B cell (primary cell): ENCODE results near the gene RGS14. TPM values are rescaled to one million over a fixed set of nuclear protein-coding genes. Genes with fewer than 3 reads are reported as not detected.
A peak's percentile ranks its signal among the peaks of the same experiment; 100 is the strongest.

Experiments
- ATAC-seq: fragments of 200-7000 bp; cut with Tn5 transposase; one replicate; pipeline ENCODE4 v1.10.0; 2021; ENCODE audit warnings: low read depth, mild to moderate bottlenecking, moderate number of reproducible peaks, moderate library complexity
- CTCF ChIA-PET: fragments of 350-600 bp; sonication (Branson Sonifier 250); formaldehyde crosslinking; loops from one replicate; lab custom pipeline; 2021; ENCODE audit warnings: antibody characterized with exemption, inconsistent platforms; lab: Charles Lee
- POLR2A ChIA-PET: fragments of 350-600 bp; sonication (Branson Sonifier 250); formaldehyde crosslinking; loops from one replicate; lab custom pipeline; 2021; ENCODE audit warnings: antibody characterized with exemption; lab: Charles Lee
- DNase-seq: peaks from one replicate; pipeline ENCODE4 v3.0.0; 2013
- H2AFZ ChIP-seq: 2 replicates; pipeline ENCODE4 v1.6.1; 2012; ENCODE audit warnings: mild to moderate bottlenecking, low read depth, low read length; ENCODE audit not compliant: insufficient read depth, poor library complexity, severe bottlenecking
- H3K27ac ChIP-seq, 2 donors: 1 replicate in 1 of 2; 2 replicates in 1 of 2; pipeline ENCODE4 v1.5.1; 2012 to 2013; ENCODE audit warnings: low read length in 2 of 2, mild to moderate bottlenecking in 2 of 2, moderate library complexity in 1 of 2
- H3K27me3 ChIP-seq, 4 experiments: fragments of 200-600 bp in 1 of 4; sonication (generic) in 1 of 4; replicated peaks in 1 of 4; 1 replicate in 2 of 4; 2 replicates in 2 of 4; pipeline versions ENCODE4 v1.6.1 to v1.7.0; 2013 to 2016; ENCODE audit warnings: low read length in 3 of 4, mild to moderate bottlenecking in 2 of 4, mixed read lengths in 1 of 4, moderate library complexity in 1 of 4; ENCODE audit not compliant: insufficient read depth in 4 of 4, control insufficient read depth in 3 of 4; ENCODE audit errors: control extremely low read depth in 1 of 4
- H3K36me3 ChIP-seq, 2 experiments: replicated peaks in 1 of 2; 1 replicate in 1 of 2; 2 replicates in 1 of 2; pipeline versions ENCODE4 v1.6.1 to v1.7.1; 2013; ENCODE audit warnings: low read length in 1 of 2; ENCODE audit not compliant: insufficient read depth in 2 of 2, control insufficient read depth in 1 of 2; ENCODE audit errors: control extremely low read depth in 1 of 2, extremely low read depth in 1 of 2
- H3K4me1 ChIP-seq, 2 donors: fragments of 200-600 bp in 1 of 2; sonication (generic) in 1 of 2; 1 replicate in 1 of 2; 2 replicates in 1 of 2; pipeline versions ENCODE4 v1.5.1 to v1.6.1; 2013 to 2017; ENCODE audit warnings: low read length in 2 of 2; ENCODE audit not compliant: control insufficient read depth in 2 of 2, insufficient read depth in 2 of 2
- H3K4me2 ChIP-seq: replicated peaks from 2 replicates; pipeline ENCODE3; 2012; ENCODE audit warnings: mild to moderate bottlenecking, low read depth, low read length; ENCODE audit not compliant: poor library complexity, severe bottlenecking
- H3K4me3 ChIP-seq, 5 experiments: fragments of 200-600 bp in 1 of 5; sonication (generic) in 1 of 5; 1 replicate in 3 of 5; 2 replicates in 2 of 5; pipeline versions ENCODE4 v1.5.1 to v1.7.0; 2011 to 2016; ENCODE audit warnings: low read length in 4 of 5, mild to moderate bottlenecking in 4 of 5, low read depth in 2 of 5, control low read depth in 1 of 5, moderate library complexity in 1 of 5; ENCODE audit not compliant: insufficient read depth in 1 of 5; ENCODE audit errors: control extremely low read depth in 1 of 5, extremely low read depth in 1 of 5
- H3K79me2 ChIP-seq: fragments of 200-600 bp; sonication (generic); one replicate; pipeline ENCODE4 v1.6.0; 2016; ENCODE audit warnings: low read length; ENCODE audit not compliant: control insufficient read depth, insufficient read depth
- H3K9ac ChIP-seq: fragments of 200-600 bp; sonication (generic); 2 replicates; pipeline ENCODE4 v1.6.1; 2017; ENCODE audit warnings: mild to moderate bottlenecking, low read length, moderate library complexity
- H3K9me3 ChIP-seq, 3 donors: one replicate each; pipeline versions ENCODE4 v1.6.1 to v1.7.1; 2013; ENCODE audit warnings: low read length in 2 of 3; ENCODE audit not compliant: control insufficient read depth in 2 of 3, insufficient read depth in 1 of 3; ENCODE audit errors: control extremely low read depth in 1 of 3
- H4K20me1 ChIP-seq: 2 replicates; pipeline ENCODE4 v1.6.0; 2012; ENCODE audit warnings: mild to moderate bottlenecking, low read length; ENCODE audit not compliant: insufficient read depth, control insufficient read depth, poor library complexity, severe bottlenecking
- H3K27ac Mint-ChIP-seq: one replicate; pipeline ENCODE4 v1.8.0; 2021; ENCODE audit warnings: mixed read lengths
- H3K27me3 Mint-ChIP-seq: one replicate; pipeline ENCODE4 v1.8.0; 2021; ENCODE audit warnings: mixed read lengths
- H3K4me1 Mint-ChIP-seq: one replicate; pipeline ENCODE4 v1.8.0; 2021; ENCODE audit warnings: mixed read lengths
- H3K4me3 Mint-ChIP-seq: one replicate; pipeline ENCODE4 v1.8.0; 2021; ENCODE audit warnings: mixed read lengths
- H3K9me3 Mint-ChIP-seq: one replicate; pipeline ENCODE4 v1.8.0; 2022; ENCODE audit warnings: mixed read lengths; ENCODE audit not compliant: insufficient read depth
- EZH2 ChIP-seq: IDR thresholded peaks from 2 replicates; pipeline ENCODE4 v1.6.1; 2012; ENCODE audit warnings: borderline replicate concordance, low read depth, mild to moderate bottlenecking, moderate library complexity, low read length; ENCODE audit not compliant: insufficient read depth, poor library complexity, severe bottlenecking
- WGBS: methylation state at CpG from one replicate; pipeline ENCODE4 v1.1.5; 2013; ENCODE audit warnings: missing lambda C conversion rate; ENCODE audit not compliant: insufficient coverage; 5-methylcytosine and 5-hydroxymethylcytosine counted together
- intact Hi-C: fragments of 100-400 bp; cut with micrococcal nuclease; formaldehyde crosslinking; loops from one replicate; pipeline ENCODE4 v1.10.0; 2022
- polyA plus RNA-seq: library from polyadenylated mRNA; depleted of rRNA; stranded (reverse); fragments of >200 nt; gene quantifications from 2 replicates; pipeline ENCODE4 v1.2.3, GENCODE V29; 2012
- total RNA-seq, 2 donors: library from RNA; stranded (reverse); fragments of 120-200 nt in 1 of 2; gene quantifications; 1 replicate in 1 of 2; 2 replicates in 1 of 2; pipeline versions ENCODE4 v1.2.3 to v1.2.4, GENCODE V29; 2013 to 2022
- TF ChIP-seq, protein P1 (sequence below): fragments of 200-600 bp; IDR thresholded peaks from one replicate; pipeline ENCODE4 v1.8.0; 2022; ENCODE audit warnings: antibody characterized with exemption, mild to moderate bottlenecking

Gene RGS14
- total and polyA plus RNA-seq, 2 donors (not counting 1 experiment from before 2014, with no cell fraction given) = 85.8 to 184 TPM

DNA sequence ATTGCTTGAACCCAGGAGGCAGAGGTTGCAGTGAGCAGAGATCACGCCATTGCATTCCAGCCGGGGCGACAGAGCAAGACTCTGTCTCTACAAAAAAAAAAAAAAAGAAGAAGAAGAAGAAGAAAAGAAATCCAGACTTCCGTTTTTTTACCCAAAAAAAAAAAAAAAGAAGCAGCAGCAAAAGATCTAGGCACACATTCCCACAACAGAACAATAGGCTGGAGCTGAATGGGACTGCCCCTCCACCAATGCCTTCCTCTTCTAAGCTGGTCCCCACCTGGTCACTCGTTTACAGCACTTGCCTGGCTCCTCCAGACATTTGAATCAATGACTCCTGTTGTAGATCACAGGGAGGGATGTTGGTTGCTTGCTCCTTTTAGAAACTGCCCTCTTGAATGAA, 4.6 kb upstream of the RGS14 start:
- Histone ChIP-seq H3K27ac (no peak overlapping the region), H3K27me3 (no peaks in the 10 kb centered on the region), H3K4me2 (no peak overlapping the region), H2AFZ (no peak overlapping the region), H3K79me2 (peaks cover 39% of the 10 kb centered on the region), H3K9ac (no peak overlapping the region), H3K4me3 (no peak overlapping the region), H3K4me1 (peaks cover 41 to 48% of the 10 kb centered on the region in 2 donors), H4K20me1 (peaks cover 18% of the 10 kb centered on the region), H3K36me3 (peaks cover 3 to 14% of the 10 kb centered on the region in 2 experiments), H3K9me3 (no peaks in the 10 kb centered on the region)
- no peaks in the 10 kb centered on the region for H3K9me3 Mint-ChIP-seq
- TF ChIP-seq, protein P1, sequence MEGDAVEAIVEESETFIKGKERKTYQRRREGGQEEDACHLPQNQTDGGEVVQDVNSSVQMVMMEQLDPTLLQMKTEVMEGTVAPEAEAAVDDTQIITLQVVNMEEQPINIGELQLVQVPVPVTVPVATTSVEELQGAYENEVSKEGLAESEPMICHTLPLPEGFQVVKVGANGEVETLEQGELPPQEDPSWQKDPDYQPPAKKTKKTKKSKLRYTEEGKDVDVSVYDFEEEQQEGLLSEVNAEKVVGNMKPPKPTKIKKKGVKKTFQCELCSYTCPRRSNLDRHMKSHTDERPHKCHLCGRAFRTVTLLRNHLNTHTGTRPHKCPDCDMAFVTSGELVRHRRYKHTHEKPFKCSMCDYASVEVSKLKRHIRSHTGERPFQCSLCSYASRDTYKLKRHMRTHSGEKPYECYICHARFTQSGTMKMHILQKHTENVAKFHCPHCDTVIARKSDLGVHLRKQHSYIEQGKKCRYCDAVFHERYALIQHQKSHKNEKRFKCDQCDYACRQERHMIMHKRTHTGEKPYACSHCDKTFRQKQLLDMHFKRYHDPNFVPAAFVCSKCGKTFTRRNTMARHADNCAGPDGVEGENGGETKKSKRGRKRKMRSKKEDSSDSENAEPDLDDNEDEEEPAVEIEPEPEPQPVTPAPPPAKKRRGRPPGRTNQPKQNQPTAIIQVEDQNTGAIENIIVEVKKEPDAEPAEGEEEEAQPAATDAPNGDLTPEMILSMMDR = no peak
- no peak for TF ChIP-seq EZH2
- intact Hi-C loops = loop anchor here (2.0 kb wide), 1 partner anchor 240 kb away; the partner anchor contains the start of gene TMED9
- peaks cover 64% of the 10 kb centered on the region for H3K4me1 Mint-ChIP-seq
- peak overlapping the region; percentile 13 for H3K4me3 Mint-ChIP-seq
- H3K27ac Mint-ChIP-seq = no peak overlapping the region
- POLR2A ChIA-PET = interaction anchor here (0.8 kb wide), 1 partner anchor 24 kb away, joined by 5 read pairs; no protein-coding TSS in a partner anchor
- ATAC-seq (no peak), DNase-seq (peak; percentile 17)
- CTCF ChIA-PET = interaction anchor here (0.7 to 7.2 kb wide), 5 partner anchors 8 to 246 kb away, joined by 3 to 60 read pairs (median 4); no protein-coding TSS in a partner anchor
- WGBS = no CpG with 5 or more reads among the region's 5 CpGs
- H3K27me3 Mint-ChIP-seq = no peaks in the 10 kb centered on the region

- no peak overlapping the region for H3K27ac ChIP-seq
- DNase-seq (no peak), ATAC-seq (no peak)
- no peak overlapping the region for H2AFZ ChIP-seq
- H3K4me3 ChIP-seq = no peak overlapping the region
- TF ChIP-seq, protein P1 = no peak
- no peak for TF ChIP-seq EZH2
- Mint-ChIP-seq H3K4me1 (peaks cover 70% of the 10 kb centered on the region), H3K4me3 (peak overlapping the region; percentile 0), H3K9me3 (no peaks in the 10 kb centered on the region), H3K27me3 (no peaks in the 10 kb centered on the region), H3K27ac (peak overlapping the region; percentile 33)
- H3K27me3 ChIP-seq = no peaks in the 10 kb centered on the region
- peaks cover 24% of the 10 kb centered on the region for H4K20me1 ChIP-seq
- H3K9ac ChIP-seq = no peak overlapping the region
- 100% methylated on average over 2 of the region's 3 CpGs for WGBS
- peaks cover 39% of the 10 kb centered on the region for H3K79me2 ChIP-seq
- POLR2A ChIA-PET = interaction anchor here (0.6 kb wide), 1 partner anchor 760 kb away, joined by 3 read pairs; no protein-coding TSS in a partner anchor
- CTCF ChIA-PET = interaction anchor here (0.9 to 7.2 kb wide), 2 partner anchors 17 to 767 kb away, joined by 3 to 60 read pairs; no protein-coding TSS in a partner anchor
- H3K36me3 ChIP-seq = peaks cover 3 to 13% of the 10 kb centered on the region in 2 experiments
- no peak overlapping the region for H3K4me2 ChIP-seq
- intact Hi-C loops = no loop called here
- H3K9me3 ChIP-seq = no peaks in the 10 kb centered on the region
- H3K4me1 ChIP-seq = peaks cover 47 to 56% of the 10 kb centered on the region in 2 donors
These were observed 3.5 kb upstream of the RGS14 start for GRCh38 chr5:177354256-177354655.
